ENCODE measurements around the gene FOXL3. TPM values are rescaled to one million over a fixed set of nuclear protein-coding genes. Genes with fewer than 3 reads are reported as not detected.

Gene FOXL3
- total RNA-seq, 1 experiment from 2014 or later, result not detected

GRCh38 chr7:326273-326672, 36.3 kb downstream of the FOXL3 start:
- Mint-ChIP-seq H3K4me1 (ENCODE audit: insufficient read depth, unreplicated experiment) (no peaks in the 10 kb centered on the region), H3K4me3 (ENCODE audit: unreplicated experiment) (no peak overlapping the region), H3K27ac (ENCODE audit: low read depth, unreplicated experiment) (no peak overlapping the region), H3K27me3 (ENCODE audit: insufficient read depth, unreplicated experiment) (peaks cover 25% of the 10 kb centered on the region), H3K36me3 (ENCODE audit: insufficient read depth, unreplicated experiment) (no peaks in the 10 kb centered on the region), H3K9me3 (ENCODE audit: unreplicated experiment) (no peaks in the 10 kb centered on the region)
- no TSS peak for BruUV-seq (replicated peaks)
- CTCF ChIA-PET, result interaction anchor here (0.6 to 0.7 kb wide), 2 partner anchors 409 to 460 kb away, joined by 3 read pairs; no protein-coding TSS in a partner anchor
- TF ChIP-seq CTCF (IDR thresholded peaks at IDR 0.05; ENCODE audit: unreplicated experiment), result no peak
- POLR2A ChIA-PET, result interaction anchor here (0.6 kb wide), 1 partner anchor 550 kb away, joined by 4 read pairs; the partner anchor contains the start of gene GET4
- no peak for DNase-seq (ENCODE audit: unreplicated experiment)
- intact Hi-C loops (cut with micrococcal nuclease), result loop anchor here (10.0 kb wide), 1 partner anchor 549 kb away; the partner anchor contains the start of gene GET4

GRCh38 chr7:326809-327232, 36.9 kb downstream of the FOXL3 start:
- intact Hi-C loops (cut with micrococcal nuclease), result loop anchor here (10.0 kb wide), 1 partner anchor 548 kb away; the partner anchor contains the start of gene GET4
- POLR2A ChIA-PET, result interaction anchor here (0.6 kb wide), 1 partner anchor 550 kb away, joined by 4 read pairs; the partner anchor contains the start of gene GET4
- H3K27me3 Mint-ChIP-seq (ENCODE audit: insufficient read depth, unreplicated experiment), result peaks cover 25% of the 10 kb centered on the region
- no peak overlapping the region for H3K27ac Mint-ChIP-seq (ENCODE audit: low read depth, unreplicated experiment)
- no peak for DNase-seq (ENCODE audit: unreplicated experiment)
- CTCF ChIA-PET, result no interaction called here
- TF ChIP-seq CTCF (IDR thresholded peaks at IDR 0.05; ENCODE audit: unreplicated experiment), result no peak
- H3K4me1 Mint-ChIP-seq (ENCODE audit: insufficient read depth, unreplicated experiment), result no peaks in the 10 kb centered on the region
- no peak overlapping the region for H3K4me3 Mint-ChIP-seq (ENCODE audit: unreplicated experiment)
- no peaks in the 10 kb centered on the region for H3K9me3 Mint-ChIP-seq (ENCODE audit: unreplicated experiment)
- BruUV-seq (replicated peaks), result no TSS peak
- H3K36me3 Mint-ChIP-seq (ENCODE audit: insufficient read depth, unreplicated experiment), result no peaks in the 10 kb centered on the region

GRCh38 chr7:327233-327931, 37.4 kb downstream of the FOXL3 start:
- no peak for DNase-seq (ENCODE audit: unreplicated experiment)
- no peaks in the 10 kb centered on the region for H3K36me3 Mint-ChIP-seq (ENCODE audit: insufficient read depth, unreplicated experiment)
- no peaks in the 10 kb centered on the region for H3K4me1 Mint-ChIP-seq (ENCODE audit: insufficient read depth, unreplicated experiment)
- ChIA-PET CTCF (no interaction called here), POLR2A (no interaction called here)
- H3K9me3 Mint-ChIP-seq (ENCODE audit: unreplicated experiment), result no peaks in the 10 kb centered on the region
- no peak overlapping the region for H3K27ac Mint-ChIP-seq (ENCODE audit: low read depth, unreplicated experiment)
- intact Hi-C loops (cut with micrococcal nuclease), result loop anchor here (10.0 kb wide), 1 partner anchor 547 kb away; the partner anchor contains the start of gene GET4
- H3K27me3 Mint-ChIP-seq (ENCODE audit: insufficient read depth, unreplicated experiment), result peaks cover 25% of the 10 kb centered on the region
- TF ChIP-seq CTCF (IDR thresholded peaks at IDR 0.05; ENCODE audit: unreplicated experiment), result no peak
- no peak overlapping the region for H3K4me3 Mint-ChIP-seq (ENCODE audit: unreplicated experiment)
- no TSS peak for BruUV-seq (replicated peaks)

GRCh38 chr7:327991-328702, 38.2 kb downstream of the FOXL3 start:
- H3K36me3 Mint-ChIP-seq (ENCODE audit: insufficient read depth, unreplicated experiment), result no peaks in the 10 kb centered on the region
- H3K4me3 Mint-ChIP-seq (ENCODE audit: unreplicated experiment), result no peak overlapping the region
- no peaks in the 10 kb centered on the region for H3K9me3 Mint-ChIP-seq (ENCODE audit: unreplicated experiment)
- TF ChIP-seq CTCF (IDR thresholded peaks at IDR 0.05; ENCODE audit: unreplicated experiment), result no peak
- POLR2A ChIA-PET, result interaction anchor here (1.1 kb wide), 1 partner anchor 192 kb away, joined by 3 read pairs; the partner anchor contains the start of gene PDGFA
- BruUV-seq (replicated peaks), result no TSS peak
- DNase-seq (ENCODE audit: unreplicated experiment), result no peak
- H3K27ac Mint-ChIP-seq (ENCODE audit: low read depth, unreplicated experiment), result no peak overlapping the region
- peaks cover 23% of the 10 kb centered on the region for H3K27me3 Mint-ChIP-seq (ENCODE audit: insufficient read depth, unreplicated experiment)
- intact Hi-C loops (cut with micrococcal nuclease), result loop anchor here (10.0 kb wide), 1 partner anchor 547 kb away; the partner anchor contains the start of gene GET4
- CTCF ChIA-PET, result no interaction called here
- no peaks in the 10 kb centered on the region for H3K4me1 Mint-ChIP-seq (ENCODE audit: insufficient read depth, unreplicated experiment)
